GM21360 (cell line): ENCODE measurements around the gene CLDN4.
"Not testable (repeated sequence)": the region's sequence is repeated elsewhere in the genome, so short reads cannot be mapped to it uniquely, and the experiment has no call there.

ENCODE experiments used
- ATAC-seq: cut with Tn5 transposase; IDR thresholded peaks from one replicate; pipeline ENCODE4 v1.9.1; 2021; ENCODE audit warnings: mild to moderate bottlenecking, moderate library complexity; ENCODE audit not compliant: unreplicated experiment

The CLDN4 gene, protein sequence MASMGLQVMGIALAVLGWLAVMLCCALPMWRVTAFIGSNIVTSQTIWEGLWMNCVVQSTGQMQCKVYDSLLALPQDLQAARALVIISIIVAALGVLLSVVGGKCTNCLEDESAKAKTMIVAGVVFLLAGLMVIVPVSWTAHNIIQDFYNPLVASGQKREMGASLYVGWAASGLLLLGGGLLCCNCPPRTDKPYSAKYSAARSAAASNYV

DNA sequence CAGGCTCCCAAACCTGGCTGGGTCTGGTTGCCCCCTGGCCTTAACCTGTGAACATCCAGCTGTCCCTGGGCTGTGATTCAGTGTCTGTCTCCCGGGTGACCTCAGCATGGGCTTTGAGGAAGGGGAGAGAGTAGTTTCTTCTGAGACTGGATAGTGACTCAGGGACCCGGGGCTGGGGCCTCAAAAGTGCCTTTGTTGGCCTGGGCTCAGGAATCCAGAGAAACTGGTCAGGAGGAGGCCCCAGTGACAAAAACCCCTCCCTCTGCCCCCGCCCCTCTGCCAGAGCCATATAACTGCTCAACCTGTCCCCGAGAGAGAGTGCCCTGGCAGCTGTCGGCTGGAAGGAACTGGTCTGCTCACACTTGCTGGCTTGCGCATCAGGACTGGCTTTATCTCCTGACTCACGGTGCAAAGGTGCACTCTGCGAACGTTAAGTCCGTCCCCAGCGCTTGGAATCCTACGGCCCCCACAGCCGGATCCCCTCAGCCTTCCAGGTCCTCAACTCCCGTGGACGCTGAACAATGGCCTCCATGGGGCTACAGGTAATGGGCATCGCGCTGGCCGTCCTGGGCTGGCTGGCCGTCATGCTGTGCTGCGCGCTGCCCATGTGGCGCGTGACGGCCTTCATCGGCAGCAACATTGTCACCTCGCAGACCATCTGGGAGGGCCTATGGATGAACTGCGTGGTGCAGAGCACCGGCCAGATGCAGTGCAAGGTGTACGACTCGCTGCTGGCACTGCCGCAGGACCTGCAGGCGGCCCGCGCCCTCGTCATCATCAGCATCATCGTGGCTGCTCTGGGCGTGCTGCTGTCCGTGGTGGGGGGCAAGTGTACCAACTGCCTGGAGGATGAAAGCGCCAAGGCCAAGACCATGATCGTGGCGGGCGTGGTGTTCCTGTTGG, at the start of gene CLDN4:
Gene CLDN4 (plus strand): TSS at position 316 of the 903 bp plus-strand sequence. CDS start 206 bp downstream, at position 522.
- no peak for ATAC-seq

DNA sequence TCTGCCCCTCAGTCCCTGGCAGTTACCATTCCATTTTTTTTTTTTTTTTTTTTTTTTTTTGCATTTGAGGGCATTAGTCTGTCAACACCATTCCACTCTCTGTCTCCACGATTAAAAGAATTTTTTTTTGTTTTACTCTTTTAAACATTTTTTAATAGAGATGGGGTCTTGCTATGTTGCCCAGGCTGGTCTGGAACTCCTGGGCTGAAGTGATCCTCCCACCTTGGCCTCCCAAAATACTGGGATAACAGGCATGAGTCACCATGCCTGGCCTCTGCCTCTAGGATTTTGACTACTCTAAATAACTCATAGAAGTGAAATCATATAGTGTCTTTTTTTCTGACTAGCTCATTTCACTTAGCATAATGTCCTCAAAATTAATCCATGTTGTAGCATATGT, 44.2 kb upstream of the CLDN4 start:
- ATAC-seq = no peak

DNA sequence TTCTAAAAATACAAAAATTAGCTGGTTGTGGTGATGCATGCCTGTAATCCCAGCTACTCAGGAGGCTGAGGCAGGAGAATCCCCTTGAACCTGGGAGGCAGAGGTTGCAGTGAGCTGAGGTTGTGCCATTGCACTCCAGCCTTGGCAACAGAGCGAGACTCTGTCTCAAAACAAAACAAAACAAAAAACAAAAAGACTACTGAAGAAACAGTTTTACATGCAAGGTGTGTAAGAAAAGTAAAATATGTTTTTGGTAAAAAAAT, 43.1 kb upstream of the CLDN4 start:
- ATAC-seq = not testable (repeated sequence)

DNA sequence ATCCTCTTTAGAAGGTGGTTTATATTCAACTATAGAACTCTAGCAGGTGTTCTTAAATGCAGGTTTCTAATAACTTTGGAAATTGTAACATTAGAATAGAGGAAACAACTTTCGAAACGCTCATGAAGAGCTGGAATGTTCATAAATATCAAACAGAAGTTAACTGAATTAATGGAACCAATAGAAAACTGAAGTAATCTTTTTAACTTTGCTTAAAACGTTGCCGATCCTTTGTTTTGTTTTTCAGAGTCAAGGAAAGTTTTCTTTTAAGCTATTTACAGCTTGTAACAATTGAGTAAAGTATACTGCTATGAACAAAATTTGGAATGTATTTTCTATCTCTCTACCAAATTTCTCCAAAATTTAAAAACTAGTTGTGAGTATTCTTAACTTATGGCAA, 41.7 kb upstream of the CLDN4 start:
- ATAC-seq = no peak

DNA sequence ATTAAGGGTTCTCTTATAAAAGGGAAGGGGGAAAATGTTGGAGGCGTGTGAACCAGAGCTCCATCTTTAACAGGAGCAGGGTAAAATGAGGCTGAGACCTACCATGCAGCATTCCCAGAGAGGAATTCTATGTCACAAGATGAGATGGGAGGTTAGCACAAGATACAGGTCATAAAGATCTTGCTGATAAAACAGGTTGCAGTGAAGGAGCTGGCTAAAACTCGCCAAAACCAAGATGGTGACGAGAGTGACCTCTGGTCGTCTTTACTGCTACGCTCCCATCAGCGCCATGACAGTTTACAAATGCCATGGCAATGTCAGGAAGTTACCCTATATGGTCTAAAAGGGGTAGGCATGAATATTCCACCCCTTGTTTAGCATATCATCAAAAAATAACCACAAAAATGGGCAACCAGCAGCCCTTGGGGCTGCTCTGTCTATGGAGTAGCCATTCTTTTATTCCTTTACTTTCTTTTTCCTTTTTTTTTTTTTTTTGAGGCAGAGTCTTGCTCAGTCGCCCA, 39.6 kb upstream of the CLDN4 start:
- not testable (repeated sequence) for ATAC-seq

DNA sequence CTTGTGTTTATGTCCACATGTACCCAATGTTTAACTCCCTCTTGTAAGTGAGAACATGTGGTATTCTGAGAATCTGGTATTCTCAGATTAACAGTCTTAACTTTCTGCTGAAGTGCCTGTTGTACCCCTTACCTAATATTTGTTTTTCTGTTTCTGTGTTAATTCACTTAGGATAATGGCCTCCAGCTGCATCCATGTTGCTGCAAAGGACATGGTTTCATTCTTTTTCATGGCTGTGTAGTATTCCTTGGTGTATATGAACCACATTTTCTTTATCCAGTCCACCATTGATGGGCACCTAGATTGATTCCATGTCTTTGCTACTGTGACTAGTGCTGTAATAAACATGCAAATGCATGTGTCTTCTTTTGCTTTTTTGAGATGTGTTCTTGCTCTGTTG, 35.6 kb upstream of the CLDN4 start:
- ATAC-seq = not testable (repeated sequence)

DNA sequence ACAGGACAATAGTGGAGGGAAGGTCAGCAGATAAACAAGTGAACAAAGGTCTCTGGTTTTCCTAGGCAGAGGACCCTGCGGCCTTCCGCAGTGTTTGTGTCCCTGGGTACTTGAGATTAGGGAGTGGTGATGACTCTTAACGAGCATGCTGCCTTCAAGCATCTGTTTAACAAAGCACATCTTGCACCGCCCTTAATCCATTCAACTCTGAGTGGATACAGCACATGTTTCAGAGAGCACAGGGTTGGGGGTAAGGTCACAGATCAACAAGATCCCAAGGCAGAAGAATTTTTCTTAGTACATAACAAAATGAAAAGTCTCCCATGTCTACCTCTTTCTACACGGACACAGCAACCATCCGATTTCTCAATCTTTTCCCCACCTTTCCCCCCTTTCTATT, 34.1 kb upstream of the CLDN4 start:
- not testable (repeated sequence) for ATAC-seq

DNA sequence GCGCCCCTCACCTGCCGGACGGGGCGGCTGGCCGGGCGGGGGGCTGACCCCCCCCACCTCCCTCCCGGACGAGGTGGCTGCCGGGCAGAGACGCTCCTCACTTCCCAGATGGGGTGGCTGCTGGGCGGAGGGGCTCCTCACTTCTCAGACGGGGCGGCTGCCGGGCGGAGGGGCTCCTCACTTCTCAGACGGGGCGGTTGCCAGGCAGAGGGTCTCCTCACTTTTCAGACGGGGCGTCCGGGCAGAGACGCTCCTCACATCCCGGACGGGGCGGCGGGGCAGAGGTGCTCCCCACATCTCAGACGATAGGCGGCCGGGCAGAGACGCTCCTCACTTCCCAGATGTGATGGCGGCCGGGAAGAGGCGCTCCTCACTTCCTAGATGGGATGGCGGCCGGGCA, 33.6 kb upstream of the CLDN4 start:
- not testable (repeated sequence) for ATAC-seq

DNA sequence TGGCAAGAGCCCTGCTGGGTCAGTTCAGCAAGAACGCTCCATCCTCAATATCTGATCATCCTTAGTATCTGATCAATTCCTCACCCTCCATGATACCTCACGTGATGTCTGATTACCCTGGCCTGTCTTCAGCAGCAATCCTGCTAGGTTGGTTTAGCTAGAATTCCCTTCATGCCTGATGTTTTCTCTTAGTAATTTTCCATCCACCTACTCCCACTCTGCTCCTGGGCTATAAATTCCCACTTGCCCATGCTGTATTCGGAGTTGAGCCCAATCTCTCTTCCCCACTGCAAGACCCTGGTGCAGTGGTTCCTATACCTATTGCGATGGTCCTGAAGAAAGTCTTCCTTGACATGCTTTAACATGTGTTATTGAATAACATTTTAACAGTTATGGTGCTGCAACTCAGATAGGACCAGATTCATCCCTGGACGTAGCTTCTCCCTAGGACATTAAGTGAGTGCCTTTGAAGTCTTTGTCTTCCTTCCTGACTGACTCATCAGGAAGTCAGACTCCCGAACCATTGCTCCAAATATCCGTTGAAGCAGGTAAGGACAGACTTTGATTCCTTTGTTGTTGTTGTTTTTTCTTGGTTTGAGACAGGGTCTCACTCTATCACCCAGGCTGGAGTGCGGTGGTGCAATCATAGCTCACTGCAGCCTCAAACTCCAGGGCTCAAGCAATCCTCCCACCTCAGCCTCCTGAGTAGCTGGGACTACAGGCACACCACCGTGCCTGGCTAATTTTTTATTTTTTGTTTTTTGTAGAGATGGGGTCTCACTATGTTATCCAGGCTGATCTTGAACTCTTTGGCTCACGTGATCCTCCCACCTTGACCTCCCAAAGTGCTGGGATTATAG, 31.3 kb upstream of the CLDN4 start:
- no peak for ATAC-seq

DNA sequence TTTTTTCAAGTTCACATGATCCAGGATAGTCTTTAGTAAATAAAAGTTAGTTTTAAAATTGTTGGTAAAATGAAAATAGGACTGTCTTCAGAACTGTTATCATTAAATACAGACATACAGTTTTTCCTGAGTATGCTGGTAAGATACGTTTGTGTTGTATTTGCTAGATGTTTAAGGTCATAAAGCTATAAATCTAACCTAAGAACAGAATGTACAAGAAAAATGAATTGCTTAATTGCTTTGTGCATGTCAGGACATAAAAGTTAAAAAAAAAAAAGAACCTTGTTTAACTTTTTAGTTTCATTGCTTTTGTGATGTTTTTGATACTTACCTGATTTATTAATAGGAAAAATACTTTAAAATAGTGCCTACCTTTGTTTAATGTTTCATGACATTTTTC, 29.2 kb upstream of the CLDN4 start:
- ATAC-seq = no peak

DNA sequence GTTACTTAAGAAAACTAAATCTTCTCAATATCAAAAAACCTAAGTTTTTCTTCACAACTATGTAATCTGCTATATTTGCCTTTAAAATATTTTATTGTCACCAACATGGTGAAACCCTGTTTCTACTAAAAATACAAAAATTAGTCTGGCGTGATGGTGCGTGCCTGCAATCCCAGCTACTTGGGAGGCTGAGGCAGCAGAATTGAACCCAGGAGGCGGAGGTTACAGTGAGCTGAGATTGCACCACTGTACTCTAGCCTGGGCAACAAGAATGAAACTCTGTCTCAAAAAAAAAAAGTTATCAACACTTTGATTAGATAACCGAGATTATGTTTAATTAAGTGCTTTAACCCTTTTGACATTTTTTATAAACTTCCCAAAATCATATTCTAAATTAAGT, 28.3 kb upstream of the CLDN4 start:
- no peak for ATAC-seq

DNA sequence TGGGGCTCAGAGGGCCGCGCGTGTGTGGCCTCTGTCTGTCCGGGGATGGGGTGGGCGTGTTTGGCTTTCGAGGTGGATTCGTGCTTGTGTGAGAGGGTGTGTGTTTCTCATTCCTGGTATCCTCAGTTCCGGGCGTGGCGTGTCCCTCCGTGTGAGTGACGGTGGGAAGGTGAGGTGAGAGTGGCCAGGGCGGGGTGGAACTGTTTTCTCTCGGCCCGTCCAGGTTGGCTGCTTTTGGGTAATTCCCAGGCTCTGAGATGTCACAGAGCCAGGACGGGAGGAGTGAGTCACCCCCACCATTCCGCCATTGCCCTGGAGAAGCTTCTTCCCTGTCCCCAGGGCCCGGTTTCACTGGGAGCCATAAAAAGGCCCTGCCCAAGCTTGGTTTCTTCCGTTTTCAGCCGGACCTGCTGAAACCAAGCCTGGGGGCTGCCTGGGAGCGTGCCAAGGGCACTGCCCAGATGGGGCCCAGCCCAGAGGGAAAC, 21.3 kb upstream of the CLDN4 start:
- ATAC-seq = no peak

DNA sequence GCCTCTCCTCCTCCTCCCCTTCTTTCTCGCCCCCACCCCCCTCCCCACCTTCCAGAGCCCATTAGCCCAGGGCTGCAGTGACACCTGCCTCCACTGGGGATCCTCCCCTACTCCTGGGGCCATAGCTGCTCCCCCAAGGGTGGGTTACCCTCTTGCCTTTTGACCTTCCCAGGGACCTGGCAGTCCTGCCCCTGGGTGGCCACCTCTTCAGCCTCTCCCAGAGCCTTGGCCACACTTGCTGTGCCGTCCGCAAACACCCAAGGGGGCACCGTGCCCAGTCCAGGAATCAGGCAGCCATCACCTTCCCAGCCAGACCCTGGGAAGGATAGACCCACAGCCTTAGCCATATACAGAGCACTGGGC, 19.8 kb upstream of the CLDN4 start:
- no peak for ATAC-seq

DNA sequence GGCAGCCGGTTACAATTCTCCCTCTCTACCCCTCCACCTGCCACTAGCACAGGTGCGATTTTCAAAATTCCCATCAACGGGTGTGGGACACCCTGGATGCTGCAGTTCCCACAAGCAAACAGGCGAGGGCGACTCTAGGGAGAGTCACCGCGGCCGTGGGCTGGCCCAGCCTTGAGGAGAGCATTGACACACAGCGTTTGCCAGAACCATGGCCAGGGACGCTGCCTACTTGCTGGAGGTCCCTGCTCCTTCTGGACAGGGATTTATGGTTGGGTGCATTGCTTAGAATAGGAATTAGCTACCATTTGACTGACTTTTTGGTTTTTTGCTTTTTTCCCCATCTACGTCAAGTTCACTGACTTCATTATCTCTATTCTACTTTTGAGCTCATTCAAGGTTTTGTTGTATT, 19.0 kb upstream of the CLDN4 start:
- ATAC-seq = no peak

DNA sequence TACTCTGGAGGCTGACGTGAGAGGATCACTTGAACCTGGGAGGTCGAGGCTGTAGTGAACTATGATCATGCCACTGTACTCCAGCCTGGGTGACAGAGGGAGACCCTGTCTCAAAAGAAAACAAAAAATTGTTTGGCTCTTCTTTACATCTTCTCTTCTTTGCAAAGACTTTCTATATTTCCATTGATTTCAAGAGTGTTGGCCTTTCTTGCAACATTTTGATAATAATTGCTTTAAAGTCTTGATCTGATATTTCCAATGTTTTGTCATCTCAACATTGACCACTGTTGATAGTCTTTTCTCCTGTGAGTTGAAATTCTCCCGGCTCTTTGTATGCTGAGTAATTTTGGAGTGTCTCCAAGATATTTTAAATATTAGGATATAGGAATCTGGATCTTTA, 17.8 kb upstream of the CLDN4 start:
- no peak for ATAC-seq

DNA sequence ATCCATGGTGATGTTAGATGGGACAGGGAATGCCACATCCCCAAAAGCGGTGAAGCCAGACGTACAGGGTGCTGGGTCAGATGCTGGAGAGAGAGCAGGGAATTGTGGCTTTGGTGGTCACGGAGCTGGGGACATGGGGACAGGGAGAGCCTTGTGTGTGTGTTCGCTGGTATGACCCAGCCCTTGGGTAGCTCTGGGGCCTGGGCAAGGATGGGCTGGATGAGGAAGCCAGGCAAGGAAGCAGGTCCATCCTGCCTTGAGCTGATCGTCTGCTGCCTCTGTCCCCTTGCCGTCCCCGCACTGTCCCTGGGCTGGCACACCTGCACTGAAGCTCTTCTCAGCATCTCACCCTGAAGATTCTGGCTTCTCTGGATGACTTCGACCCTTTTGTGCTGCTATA, 15.4 kb upstream of the CLDN4 start:
- ATAC-seq = no peak

DNA sequence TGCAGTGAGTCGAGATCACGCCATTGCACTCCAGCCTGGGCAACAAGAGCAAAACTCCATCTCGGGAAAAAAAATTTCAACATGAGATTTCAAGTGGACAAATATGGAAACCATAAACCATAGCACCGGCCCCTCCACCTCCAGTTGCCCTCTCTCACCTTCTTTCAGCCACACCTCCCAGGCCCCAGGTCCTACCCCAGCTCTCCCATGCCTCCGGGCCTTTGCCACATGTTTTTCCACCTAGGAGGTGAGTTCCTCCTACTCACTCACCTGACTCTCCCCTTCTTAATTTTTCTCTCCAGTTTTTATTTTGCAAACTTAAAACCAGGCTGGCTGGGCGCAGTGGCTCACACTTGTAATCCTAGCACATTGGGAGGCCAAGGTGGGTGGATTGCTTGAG, 13.7 kb upstream of the CLDN4 start:
- ATAC-seq = no peak

DNA sequence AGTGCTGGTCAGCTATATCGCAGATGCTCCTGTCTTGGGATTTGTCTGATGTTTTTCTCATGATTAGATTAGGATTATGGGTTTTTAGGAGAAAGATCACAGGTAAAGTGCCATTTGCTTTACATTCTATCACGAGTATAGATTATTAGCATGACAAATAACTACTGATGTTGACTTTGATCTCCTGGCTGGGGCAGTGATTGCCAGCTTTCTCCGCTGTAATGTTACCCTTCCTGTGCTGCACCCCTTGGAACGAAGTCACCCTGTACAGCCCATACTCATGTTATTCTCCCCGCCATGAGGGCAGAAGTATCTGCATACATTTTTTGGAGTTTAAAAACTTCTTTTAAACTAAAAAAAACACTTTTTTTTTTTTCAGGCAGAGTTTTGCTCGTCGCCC, 10.8 kb upstream of the CLDN4 start:
- no peak for ATAC-seq

DNA sequence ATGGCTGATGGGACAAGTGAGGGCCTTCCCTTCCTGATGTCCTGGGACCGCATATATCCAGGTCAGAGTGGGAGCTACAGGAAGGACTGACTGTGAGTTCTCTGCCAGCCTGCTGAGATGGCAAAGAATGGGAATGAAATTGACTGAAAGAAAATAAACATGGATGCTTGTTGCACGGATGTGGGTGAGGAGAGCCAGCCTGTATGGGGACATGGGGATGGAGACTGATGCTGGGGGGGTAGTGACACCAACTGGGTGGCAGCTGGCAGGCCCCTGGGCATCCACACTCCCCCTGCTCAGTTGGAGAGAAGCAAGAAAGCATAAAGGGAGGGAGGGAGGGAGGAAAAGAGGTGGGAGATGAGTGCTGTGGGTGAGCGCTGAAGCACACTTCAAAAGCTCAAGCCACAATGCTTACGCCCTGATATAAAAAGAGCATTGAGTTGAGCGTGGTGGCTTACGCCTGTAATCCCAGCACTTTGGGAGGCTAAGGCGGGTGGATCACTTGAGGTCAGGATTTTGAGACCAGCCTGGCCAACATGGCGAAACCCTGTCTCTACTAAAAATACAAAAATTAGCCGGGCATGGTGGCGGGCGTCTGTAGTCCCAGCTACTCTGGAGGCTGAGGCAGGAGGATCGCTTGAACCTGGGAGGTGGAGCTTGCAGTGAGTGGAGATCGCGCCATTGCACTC, 9.1 kb upstream of the CLDN4 start:
- not testable (repeated sequence) for ATAC-seq

DNA sequence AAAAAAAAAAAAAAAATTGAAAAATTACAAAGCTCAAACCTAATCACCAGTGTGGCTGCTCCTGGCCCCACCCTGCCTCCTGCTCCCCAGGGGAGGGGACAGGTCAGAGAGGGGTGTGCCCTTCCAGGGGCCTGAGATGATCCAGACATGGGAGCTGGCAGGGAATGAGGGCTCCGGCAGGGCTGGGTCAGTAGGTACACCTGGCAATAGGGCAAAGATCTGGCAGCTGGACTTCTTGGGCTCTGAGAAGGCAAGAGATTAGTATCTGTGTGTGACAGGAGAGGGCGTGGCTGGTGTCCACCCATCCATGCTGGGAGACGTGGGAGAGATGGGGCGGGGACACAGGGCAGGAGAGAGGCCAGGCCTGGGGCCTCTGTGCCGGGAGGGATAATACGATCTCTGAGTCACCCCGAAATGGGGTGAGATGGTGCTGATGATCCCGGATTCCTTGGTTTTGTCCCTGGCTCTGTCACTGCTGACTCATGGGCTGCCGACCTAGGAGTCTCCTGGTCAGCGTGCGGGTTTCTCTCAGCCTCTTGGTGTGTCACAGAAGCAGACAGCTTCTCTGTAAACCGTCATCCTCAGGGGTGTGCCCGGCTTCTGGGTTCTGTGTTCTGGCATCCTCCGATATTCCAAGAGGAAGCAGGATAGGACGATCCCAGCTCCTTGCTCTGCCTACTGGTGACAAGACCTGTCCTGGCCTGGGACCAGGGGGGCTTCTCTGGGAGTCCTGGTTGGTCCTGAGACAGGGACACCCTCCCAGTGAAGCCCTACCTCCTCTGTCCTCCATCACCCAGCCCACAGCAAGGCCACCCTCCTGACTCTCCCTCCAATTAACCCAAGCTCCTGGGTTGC, 8.2 kb upstream of the CLDN4 start:
- ATAC-seq = no peak
